Spinal cord (tissue), 10 donors: Measurements from ENCODE around the gene LARP4. TPM values are rescaled to one million over a fixed set of nuclear protein-coding genes. Genes with fewer than 3 reads are reported as not detected.
"Not testable (repeated sequence)": the region's sequence is repeated elsewhere in the genome, so short reads cannot be mapped to it uniquely, and the experiment has no call there.

Experiments
- DNase-seq, 6 donors: peaks; one replicate each; pipeline versions ENCODE4 v3.0.0 to v3.0.0-alpha.2; 2013 to 2015; ENCODE audit warnings: low spot score in 6 of 6, low read depth in 4 of 6
- H3K27ac ChIP-seq: one replicate; pipeline ENCODE4 v1.5.1; 2013; ENCODE audit warnings: low read depth, low read length, control low read depth
- H3K27me3 ChIP-seq: one replicate; pipeline ENCODE4 v1.6.1; 2013; ENCODE audit warnings: low read length; ENCODE audit not compliant: control insufficient read depth, insufficient read depth
- H3K36me3 ChIP-seq: one replicate; pipeline ENCODE4 v1.6.1; 2013; ENCODE audit warnings: low read length; ENCODE audit not compliant: control insufficient read depth, insufficient read depth
- H3K4me1 ChIP-seq: one replicate; pipeline ENCODE4 v1.6.1; 2013; ENCODE audit warnings: low read length; ENCODE audit not compliant: control insufficient read depth, insufficient read depth
- H3K4me3 ChIP-seq: one replicate; pipeline ENCODE4 v1.5.1; 2013; ENCODE audit warnings: low read depth, low read length, control low read depth
- H3K9me3 ChIP-seq: one replicate; pipeline ENCODE4 v1.6.1; 2013; ENCODE audit warnings: low read length; ENCODE audit not compliant: control insufficient read depth, insufficient read depth
- WGBS: methylation state at CpG from one replicate; pipeline ENCODE4 v1.1.5; 2013; ENCODE audit warnings: missing lambda C conversion rate; ENCODE audit not compliant: insufficient coverage; 5-methylcytosine and 5-hydroxymethylcytosine counted together
- polyA plus RNA-seq, 2 donors: library from polyadenylated mRNA; unstranded; fragments of 120-200 nt; gene quantifications; one replicate each; pipeline ENCODE4 v1.2.1, GENCODE V29; 2013; ENCODE audit not compliant: insufficient read length in 2 of 2
- total RNA-seq, 2 donors: library from RNA; depleted of rRNA in 1 of 2; stranded (reverse); fragments of 120-200 nt in 1 of 2; fragments of >200 nt in 1 of 2; gene quantifications; one replicate each; pipeline versions ENCODE4 v1.2.3 to v1.2.4, GENCODE V29; 2013 to 2014
- donor health status: healthy.

LARP4 gene
- total and polyA plus RNA-seq, 4 donors, result 19.8 to 87.6 (median 28.8) TPM

DNA sequence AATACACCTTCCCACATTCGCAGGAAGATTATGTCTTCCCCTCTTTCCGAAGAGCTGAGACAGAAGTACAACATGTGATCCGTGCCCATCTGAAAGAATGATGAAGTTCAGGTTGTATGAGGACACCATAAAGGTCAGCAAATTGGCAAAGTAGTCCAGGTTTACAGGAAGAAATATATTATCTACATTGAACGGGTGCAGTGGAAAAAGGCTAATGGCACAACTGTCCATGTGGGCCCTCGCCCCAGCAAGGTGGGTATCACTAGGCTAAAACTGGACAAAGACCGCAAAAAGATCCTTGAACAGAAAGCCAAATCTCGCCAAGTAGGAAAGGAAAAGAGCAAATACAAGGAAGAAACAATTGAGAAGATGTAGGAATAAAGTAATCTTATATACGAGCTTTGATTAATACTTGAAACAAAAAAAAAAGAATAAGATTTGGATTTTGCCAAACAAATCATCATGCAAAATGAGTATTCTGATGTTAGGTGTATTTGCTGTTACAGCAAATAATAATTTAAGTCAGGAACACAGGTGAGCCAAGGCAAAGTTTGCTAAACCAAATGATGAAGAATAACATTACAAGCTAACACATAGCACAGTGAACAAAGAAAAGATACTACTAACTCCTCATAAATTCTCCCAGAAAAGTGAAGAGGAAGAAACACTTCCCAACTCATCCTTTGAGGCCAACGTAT is 34.8 kb upstream of the LARP4 start:
- no peaks in the 10 kb centered on the region for H3K4me1 ChIP-seq
- no peak overlapping the region for H3K4me3 ChIP-seq
- WGBS, result 91% methylated on average over 5 of the region's 9 CpGs
- H3K27me3 ChIP-seq, result no peaks in the 10 kb centered on the region
- no peak overlapping the region for H3K27ac ChIP-seq
- no peaks in the 10 kb centered on the region for H3K9me3 ChIP-seq
- H3K36me3 ChIP-seq, result no peaks in the 10 kb centered on the region
- DNase-seq, result no peak

DNA sequence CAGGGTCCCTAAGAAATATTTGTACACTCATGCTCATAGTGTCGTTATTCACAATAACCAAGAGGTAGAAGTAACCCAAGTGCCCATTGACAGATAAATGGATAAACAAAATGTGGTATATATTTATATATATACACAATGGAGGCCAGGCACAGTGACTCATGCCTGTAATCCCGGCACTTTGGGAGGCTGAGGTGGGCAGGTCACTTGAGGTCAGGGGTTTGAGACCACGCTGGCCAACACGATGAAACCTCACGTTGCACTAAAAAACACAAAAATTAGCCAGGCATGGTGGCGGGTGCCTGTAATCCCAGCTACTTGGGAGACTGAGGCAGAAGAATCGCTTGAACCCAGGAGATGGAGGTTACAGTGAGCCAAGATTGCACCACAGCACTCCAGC is 30.0 kb upstream of the LARP4 start:
- H3K4me1 ChIP-seq, H3K9me3 ChIP-seq, DNase-seq, H3K27me3 ChIP-seq, H3K27ac ChIP-seq, H3K4me3 ChIP-seq, H3K36me3 ChIP-seq: not testable (repeated sequence)
- WGBS, result 100% methylated on average over 2 of the region's 7 CpGs

DNA sequence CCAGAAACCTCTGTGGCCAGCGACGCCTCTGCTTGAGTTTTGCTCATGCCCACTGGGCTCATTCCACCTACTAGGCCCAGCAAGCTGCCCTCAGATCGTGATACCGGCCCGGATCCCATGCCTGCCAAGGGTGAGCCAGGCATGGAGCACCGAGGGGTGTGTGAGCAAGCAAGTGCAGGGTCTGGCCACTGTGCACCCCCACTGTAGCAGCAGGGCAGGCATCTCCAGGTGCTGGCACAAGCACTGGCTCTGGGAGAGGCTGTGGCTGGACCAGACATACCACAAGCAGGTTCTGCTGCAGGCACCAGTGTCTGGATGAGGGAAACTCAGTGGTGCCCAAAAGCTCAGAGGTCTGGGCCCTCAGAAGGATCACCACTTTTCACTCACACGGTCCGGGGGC is 24.9 kb upstream of the LARP4 start:
- DNase-seq, result no peak
- 93% methylated on average over 6 of the region's 8 CpGs for WGBS
- no peaks in the 10 kb centered on the region for H3K36me3 ChIP-seq
- no peaks in the 10 kb centered on the region for H3K4me1 ChIP-seq
- H3K4me3 ChIP-seq, result no peak overlapping the region
- H3K27ac ChIP-seq, result no peak overlapping the region
- no peaks in the 10 kb centered on the region for H3K9me3 ChIP-seq
- H3K27me3 ChIP-seq, result no peaks in the 10 kb centered on the region

- 94% methylated on average over 7 of the region's 8 CpGs for WGBS
Observed at GRCh38 chr12:50380761-50381325, 19.8 kb upstream of the LARP4 start.

GRCh38 chr12:50387487-50387886 is 13.2 kb upstream of the LARP4 start:
- Histone ChIP-seq H3K36me3 (no peaks in the 10 kb centered on the region), H3K4me3 (no peak overlapping the region), H3K27me3 (no peaks in the 10 kb centered on the region), H3K27ac (peak overlapping the region; percentile 25), H3K9me3 (no peaks in the 10 kb centered on the region), H3K4me1 (no peaks in the 10 kb centered on the region)
- WGBS, result 11% methylated on average over 2 of the region's 5 CpGs
- DNase-seq, result peak in 1 of 6 donors; percentile 6

More at GRCh38 chr12:50380761-50381325, 19.8 kb upstream of the LARP4 start:
- Histone ChIP-seq H3K27me3 (no peaks in the 10 kb centered on the region), H3K4me1 (no peaks in the 10 kb centered on the region), H3K4me3 (no peak overlapping the region), H3K9me3 (no peaks in the 10 kb centered on the region), H3K27ac (no peak overlapping the region), H3K36me3 (no peaks in the 10 kb centered on the region)
- no peak for DNase-seq

DNA sequence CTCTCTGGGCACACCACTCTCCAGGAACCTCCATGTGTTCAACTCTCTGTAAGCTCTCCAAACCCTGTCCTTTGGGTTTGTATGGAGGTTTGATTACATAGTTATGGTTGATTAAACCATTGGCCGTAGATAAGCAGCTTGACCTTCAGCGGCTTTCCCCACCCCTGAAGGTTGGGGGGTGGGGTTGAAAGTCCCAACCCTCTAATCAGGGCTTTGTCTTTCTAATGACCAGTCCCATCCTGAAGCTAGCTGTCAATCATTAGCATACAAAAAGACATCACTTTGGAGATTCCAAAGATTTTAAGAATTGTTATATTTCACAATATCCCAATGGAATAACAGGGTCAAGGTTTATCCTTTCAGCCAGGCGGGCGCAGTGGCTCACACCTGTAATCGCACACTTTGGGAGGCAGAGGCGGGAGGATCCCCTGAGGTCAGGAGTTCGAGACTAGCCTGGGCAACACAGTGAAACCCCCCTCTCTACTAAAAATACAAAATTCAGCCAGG is 12.7 kb upstream of the LARP4 start:
- no peak for DNase-seq
- Histone ChIP-seq H3K27ac (no peak overlapping the region), H3K4me3 (no peak overlapping the region), H3K9me3 (no peaks in the 10 kb centered on the region), H3K27me3 (no peaks in the 10 kb centered on the region), H3K4me1 (no peaks in the 10 kb centered on the region), H3K36me3 (no peaks in the 10 kb centered on the region)
- WGBS, result 96% methylated on average over 4 of the region's 7 CpGs

- not testable (repeated sequence) for H3K9me3 ChIP-seq, H3K4me3 ChIP-seq, H3K27me3 ChIP-seq, H3K4me1 ChIP-seq, DNase-seq, H3K36me3 ChIP-seq, H3K27ac ChIP-seq
- 93% methylated on average over 10 of the region's 10 CpGs for WGBS
Observed at GRCh38 chr12:50388793-50389192, 11.9 kb upstream of the LARP4 start.

GRCh38 chr12:50390316-50390741 is 10.4 kb upstream of the LARP4 start:
- no peak overlapping the region for H3K27ac ChIP-seq
- no peak for DNase-seq
- 86% methylated on average over 1 of the region's 3 CpGs for WGBS

GRCh38 chr12:50394469-50395029 is 6.1 kb upstream of the LARP4 start:
- WGBS, result no CpG with 5 or more reads among the region's 4 CpGs
- H3K9me3 ChIP-seq, result no peaks in the 10 kb centered on the region
- no peak overlapping the region for H3K4me3 ChIP-seq

More at GRCh38 chr12:50390316-50390741, 10.4 kb upstream of the LARP4 start:
- Histone ChIP-seq H3K4me3 (no peak overlapping the region), H3K4me1 (no peaks in the 10 kb centered on the region), H3K36me3 (no peaks in the 10 kb centered on the region), H3K27me3 (no peaks in the 10 kb centered on the region), H3K9me3 (no peaks in the 10 kb centered on the region)

More at GRCh38 chr12:50394469-50395029, 6.1 kb upstream of the LARP4 start:
- Histone ChIP-seq H3K36me3 (no peaks in the 10 kb centered on the region), H3K4me1 (no peaks in the 10 kb centered on the region), H3K27me3 (no peaks in the 10 kb centered on the region), H3K27ac (no peak overlapping the region)
- no peak for DNase-seq
